Right kidney (tissue), 1 donor: ENCODE data around the gene ABCA13.
A peak's percentile ranks its signal among the peaks of the same experiment; 100 is the strongest.

Experiments
- DNase-seq: peaks from one replicate; pipeline ENCODE4 v3.0.0-alpha.2; 2016

ABCA13 gene

DNA sequence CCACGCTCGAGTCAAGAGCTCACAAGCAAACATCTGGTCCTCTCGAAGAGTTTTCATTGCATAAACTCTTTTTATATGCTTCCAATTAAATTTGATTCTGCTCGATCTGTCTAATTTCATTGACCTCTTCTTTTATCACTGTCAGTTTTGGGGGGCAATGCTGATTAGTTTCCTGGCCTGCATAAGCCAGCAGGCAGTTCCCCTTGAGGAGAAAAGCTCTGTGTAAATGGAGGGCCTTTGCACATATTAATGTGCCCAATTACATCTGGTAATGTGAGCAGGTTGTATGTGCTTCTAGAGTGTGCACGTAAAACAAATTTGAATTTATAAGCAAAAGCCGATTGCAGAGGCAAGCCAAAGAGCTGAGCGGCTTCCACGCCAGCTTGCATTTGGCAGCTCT is 210.3 kb downstream of the ABCA13 start:
- no peak for DNase-seq

DNA sequence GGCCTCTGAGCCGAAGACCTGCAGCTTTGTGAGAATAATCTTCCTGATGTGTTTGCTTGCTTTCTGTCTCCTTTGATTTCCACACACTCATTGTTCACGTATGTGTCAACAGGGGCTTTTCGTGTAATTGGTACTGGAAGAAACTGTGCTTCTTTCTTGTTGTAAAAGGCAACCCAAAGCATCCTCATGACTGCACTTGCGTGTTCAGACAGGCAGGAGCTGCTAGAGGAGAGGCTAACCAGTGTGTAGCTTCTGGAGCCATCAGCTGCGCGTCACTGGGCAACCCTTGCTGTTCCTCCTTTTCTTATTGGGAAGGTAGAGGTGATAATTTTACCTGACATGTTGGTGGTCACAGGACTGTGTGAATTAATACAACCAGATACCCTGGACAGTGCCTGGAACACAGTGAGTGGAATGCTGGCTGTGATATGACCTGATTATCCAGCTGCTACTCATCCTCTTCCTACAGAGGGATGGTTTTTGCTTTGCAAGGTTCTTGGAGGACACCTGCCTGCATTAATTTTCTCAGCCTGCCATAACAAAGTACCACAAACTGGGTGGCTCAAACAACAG is 213.0 kb downstream of the ABCA13 start:
- DNase-seq = no peak

DNA sequence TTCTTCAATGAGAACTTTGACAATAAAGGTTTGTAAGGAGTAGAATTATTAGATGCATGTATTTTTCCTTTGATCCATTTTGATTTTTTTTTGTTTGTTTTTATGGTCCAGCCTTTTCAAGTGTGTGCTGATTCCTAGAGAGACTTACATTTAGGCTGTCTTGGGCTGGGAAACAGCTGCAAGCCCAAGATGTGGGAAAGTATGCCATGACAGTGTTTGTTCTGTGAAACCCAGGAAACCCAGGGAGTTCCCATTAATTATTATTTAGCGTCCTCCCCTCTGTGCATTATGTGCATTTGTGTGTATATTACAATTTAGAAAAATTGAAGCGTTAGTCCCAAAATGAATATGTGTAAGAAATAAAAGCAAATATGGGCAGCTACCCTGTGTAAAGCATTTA is 216.7 kb downstream of the ABCA13 start:
- no peak for DNase-seq

DNA sequence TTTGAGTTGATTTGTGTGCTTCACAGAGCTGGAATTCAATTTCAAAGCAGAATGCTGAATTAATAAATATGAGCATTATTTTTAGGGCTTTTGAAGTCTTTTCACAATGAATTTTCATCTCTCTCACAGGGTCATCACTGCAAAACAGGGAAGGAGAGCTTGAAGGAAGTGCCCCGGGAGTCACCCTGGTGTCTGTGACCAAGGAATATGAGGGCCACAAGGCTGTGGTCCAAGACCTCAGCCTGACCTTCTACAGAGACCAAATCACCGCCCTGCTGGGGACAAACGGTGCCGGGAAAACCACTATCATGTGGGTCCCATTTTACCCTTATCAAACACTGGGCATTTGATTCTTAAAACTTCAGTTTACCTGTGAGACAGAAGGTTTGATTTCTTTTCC is 217.7 kb downstream of the ABCA13 start:
- no peak for DNase-seq

DNA sequence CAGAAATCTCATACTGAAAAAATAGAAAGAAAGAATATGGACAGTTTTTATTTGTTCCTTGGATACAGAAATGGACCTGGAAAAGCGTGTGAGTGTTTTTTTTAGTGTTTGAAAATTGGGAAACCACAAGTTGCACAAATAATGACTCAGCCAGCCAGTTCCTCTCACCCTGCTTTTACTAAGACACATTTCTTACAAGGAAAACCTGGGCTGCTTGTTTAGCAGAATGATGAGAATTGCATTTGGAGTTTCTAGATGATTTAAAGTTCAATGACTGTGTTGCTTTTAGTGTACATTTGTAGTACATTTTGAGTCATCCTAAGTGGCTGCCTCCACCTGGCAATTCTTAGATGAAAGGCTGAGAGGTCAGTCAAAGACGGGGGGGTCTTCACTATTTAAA is 218.7 kb downstream of the ABCA13 start:
- DNase-seq = no peak

DNA sequence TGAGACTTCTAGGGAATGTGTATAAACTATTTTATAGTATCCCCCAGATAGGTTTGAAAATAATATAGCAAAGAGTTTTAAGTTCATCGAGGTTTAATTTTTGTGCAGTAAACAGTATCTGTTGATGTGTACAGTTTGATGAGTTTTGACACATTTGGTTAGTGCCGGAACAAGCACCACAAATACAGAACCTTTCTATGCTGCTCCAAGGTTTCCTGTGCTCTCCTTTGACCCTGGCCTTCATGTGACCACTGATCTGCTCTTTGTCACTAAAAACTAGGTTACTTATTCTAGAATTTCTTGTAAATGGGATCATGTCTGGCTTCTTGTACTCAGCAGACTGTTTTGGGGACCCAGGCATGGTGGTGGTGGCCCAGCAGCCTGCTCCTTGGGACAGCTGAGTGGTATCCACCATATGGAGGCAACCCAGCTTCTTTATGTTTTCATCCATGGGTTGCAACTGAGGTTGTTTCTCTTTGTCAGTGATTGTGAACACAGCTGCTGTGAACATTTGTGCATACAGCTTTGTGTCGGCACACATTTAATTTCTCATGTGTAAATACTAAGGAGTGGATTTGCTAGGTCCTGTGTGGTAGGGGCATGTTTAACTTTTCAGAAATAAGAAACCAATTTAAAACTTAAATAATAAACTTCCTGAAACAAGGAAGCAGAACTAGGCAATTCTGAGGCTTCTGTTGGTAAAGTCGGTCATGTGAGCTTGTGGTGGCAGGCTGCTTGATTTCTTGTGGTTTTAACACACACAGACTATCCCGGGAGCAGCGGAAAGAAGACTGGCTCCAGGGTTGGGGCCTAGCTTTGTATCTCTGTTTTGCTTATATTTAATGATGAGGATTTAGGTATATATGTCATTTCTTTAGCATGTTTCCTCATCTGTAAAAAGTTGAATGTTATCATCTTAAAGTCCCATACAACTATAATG is 219.4 kb downstream of the ABCA13 start:
- DNase-seq = no peak

DNA sequence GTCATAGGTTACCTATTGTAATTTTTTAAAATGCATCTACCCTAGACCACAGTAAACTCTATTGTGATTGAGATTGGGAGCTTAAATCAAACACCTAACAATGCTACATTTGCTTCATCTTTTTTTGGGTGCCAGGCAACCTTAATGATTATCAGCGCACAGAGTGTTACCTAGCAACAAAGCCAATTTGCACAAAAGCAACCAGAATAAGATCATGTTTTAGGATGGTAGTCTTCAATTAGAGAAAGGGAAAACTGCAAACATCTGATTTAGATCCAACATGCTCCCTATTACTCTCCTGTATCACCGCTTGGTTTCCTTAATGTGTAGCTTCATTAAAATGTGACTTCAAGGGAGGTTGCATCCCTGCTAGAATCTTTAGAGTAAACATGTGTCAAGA is 226.9 kb downstream of the ABCA13 start:
- no peak for DNase-seq

DNA sequence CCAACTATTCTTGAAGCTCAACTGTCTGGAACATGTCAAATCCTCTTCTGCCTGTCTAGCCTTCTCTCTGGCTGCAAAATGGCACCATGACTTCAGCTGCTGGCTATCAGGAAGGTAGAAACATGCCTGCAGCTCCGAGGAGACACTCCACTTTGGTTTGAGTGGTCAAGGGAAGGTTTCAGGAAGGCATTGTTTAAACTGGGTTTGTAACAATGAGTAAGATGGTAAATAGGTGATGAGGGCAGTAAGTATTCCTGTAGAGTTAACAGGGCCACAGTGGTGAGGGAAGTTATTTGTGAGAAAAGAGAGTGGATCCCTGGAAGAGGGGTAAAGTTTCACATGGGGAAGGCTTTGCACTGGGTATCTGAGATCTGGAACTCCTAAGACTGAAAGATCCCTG is 231.5 kb downstream of the ABCA13 start:
- DNase-seq = no peak

DNA sequence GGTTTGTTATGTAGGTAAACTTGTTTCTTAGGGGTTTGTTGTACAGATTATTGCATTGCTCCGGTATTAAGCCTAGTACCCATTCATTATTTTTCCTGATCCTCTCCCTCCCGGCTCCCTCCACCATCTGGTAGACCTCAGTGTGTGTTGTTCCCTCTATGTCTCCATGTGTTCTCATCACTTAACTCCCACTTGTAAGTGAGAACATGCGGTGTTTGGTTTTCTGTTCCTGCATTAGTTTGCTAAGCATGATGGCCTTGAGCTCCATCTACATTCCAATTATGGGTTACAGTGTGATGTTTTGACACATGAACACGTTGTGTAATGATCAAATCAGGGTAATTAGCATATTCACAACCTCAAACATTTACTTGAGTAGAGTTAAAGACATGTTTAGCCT is 237.5 kb downstream of the ABCA13 start:
- DNase-seq = no peak

DNA sequence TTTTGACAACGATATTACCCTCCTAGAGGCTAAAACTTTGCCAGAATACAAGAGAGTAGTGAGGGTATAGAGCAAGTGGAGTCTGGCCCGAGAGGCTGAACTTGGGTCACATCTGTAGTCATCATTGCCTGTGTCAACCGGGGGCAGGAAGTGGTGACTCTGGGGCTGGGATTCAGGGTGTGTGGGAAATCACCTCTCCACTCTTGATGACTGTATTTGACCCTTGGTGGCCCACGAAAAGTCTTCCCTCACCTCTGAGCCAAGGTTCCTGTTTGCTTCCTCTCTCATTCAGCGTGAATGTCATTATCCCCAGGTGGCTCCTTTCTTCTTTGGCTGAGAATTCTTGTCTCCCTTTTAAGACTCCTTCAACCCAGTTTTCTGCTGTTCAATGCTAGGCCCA is 240.4 kb downstream of the ABCA13 start:
- no peak for DNase-seq

DNA sequence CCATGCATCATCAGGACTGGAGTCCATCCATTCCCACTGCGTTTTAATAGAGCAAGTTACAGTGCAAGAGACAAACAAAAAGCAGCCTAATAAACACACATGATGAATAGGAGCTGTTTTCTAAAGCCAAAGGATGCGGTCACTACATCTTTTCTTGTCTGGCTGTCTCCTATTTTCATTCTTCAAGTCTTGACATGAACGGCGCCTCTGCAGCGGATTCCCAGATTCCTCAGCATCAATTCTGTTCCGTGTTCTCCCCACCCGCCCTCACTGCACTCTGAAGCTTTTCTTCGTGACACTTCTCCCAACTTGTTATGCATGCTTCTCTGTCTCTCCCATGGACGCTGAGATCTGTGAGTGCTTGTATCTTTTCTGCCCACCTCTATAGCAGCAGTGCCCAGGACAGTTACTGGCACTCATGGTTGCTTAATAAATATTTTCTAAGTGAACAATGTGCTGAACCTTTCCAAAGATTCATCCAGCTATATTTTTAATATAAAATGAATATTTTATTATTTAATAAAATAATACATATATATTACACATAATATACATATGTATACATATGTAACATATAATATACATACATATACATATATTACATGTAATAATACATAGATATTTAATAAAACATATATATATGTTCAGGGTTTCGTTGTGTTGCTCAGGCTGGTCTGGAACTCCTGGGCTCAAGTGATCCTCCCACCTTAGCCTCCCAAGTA is 242.9 kb downstream of the ABCA13 start:
- DNase-seq = no peak

DNA sequence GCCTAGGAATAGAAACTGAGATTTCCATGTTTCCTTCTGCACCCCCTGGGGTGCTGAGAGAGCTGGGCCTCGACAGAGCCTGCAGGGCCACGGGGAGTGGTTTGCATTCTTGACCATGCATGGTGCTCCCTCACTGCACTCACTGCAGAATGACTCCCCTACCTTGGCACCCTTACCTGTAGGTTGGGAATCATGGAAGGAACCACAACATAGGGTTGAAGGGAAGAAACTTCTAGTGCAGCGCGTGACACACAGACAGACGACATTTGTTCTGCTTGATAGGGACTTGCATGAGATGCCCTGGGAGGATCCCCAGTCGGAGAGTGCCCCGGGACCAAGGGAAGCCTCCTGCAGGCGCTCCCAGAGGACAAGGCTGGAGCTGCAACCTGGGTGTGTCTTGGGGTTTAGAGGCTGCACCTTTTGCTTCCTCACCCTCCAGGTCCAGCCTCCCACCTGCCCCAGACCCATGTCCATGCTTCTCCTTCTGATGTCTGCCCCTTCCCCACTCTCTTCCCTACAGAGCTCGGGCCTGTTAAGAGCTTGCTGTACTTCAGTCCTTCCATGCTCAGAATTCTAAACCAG is 245.2 kb downstream of the ABCA13 start:
- no peak for DNase-seq

DNA sequence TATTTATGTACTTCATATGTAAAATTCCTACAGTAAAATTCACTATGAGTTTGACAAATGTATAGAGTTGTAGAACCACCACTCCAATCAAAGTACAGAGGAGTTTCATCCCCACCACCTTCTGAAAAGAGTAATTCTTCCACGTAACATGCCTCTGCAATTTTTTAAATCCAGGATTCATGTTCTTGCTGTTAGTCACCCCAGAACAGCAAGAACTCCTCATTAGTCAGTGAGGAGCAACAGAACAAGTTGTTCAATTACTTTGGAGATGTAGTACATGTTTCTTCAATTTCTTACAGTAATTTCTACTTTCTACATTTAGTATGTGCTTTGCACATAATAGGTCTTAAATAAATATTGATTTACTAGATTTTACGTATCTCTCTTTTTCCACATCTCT is 248.1 kb downstream of the ABCA13 start:
- DNase-seq = no peak

DNA sequence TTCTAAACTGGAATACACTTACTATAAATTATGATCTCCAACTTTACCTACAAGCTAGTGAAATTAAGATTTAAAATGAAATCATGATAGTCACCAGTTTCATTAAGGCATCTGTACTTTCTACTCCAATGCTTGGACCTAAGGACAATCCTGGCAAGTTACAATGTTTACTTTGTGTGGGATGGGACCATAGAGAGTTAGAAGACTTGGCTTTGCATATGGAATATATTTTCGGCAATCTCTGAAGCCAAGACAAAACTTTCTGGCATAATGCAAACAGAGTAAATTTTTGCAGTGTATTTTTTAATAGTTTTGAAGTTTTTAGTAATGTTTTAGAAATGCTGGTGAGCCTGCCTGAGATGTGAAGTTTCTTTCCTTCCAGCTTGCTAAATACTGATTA is 248.9 kb downstream of the ABCA13 start:
- no peak for DNase-seq

DNA sequence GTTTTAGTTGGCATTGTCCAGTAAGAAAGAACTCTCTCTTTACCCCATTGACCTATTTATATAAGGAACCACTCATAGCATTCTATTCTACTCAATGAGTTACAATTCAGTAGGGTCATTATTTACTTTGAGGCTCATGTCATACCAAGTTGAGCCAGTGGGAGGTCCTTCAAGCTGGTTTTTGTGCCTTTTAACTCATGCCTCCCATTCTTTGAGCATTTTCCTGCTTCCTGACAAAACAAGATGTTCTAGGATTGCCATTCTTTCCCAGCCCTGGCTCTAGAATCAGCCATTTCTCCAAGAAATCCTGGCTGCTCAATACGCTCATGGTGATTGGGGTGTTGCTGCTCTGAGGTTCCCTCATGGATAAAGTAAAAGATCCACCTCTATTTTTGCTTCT is 250.1 kb downstream of the ABCA13 start:
- DNase-seq = no peak

DNA sequence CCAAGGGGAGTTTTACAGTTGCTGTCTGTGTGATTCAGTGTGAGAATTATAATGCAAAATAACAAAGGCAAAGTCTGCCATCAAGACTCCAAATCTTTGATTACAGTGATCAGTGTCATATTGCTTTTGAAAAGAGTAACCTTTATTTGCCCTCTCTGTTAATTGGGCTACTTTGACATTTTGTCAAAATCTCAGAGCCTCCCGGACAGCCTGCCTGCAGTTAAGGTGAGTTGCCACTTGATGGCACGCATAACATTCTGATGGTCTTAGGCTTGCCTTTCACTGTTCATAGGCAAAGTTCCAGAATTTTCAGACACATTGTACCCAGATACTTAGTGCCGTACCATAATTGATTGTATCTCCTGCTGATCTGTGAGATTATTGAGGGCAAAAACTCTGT is 253.5 kb downstream of the ABCA13 start:
- peak; percentile 2 for DNase-seq

DNA sequence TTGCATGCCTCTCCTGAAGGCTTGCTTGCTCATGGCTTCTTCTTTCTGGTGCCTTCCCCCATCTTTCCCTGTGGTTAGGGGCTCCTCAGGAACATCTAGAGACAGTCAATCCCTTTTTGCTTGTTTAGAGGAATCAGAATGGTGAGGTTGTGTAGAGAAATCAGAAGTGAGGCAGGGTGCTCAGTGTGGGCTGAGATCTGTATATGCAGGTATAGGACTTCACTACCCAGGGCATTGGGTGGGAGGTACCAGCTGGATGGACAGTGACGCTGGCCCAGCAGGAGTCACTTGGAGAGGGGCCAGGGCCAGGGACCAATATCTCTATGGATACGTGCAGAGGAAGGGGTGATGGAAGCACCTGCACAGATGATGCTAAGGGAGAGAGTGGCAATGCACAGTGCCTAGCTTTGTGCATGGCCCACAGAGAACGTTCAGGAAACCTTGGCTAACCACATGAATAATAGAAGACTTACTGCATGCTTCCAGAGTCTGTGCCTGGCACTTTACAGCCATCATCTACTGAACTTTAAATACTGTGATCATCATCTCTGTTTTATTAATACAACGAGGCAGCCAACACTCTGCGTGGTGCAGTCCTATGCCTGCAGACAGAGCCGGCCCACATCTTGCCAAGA is 255.2 kb downstream of the ABCA13 start:
- DNase-seq = no peak

DNA sequence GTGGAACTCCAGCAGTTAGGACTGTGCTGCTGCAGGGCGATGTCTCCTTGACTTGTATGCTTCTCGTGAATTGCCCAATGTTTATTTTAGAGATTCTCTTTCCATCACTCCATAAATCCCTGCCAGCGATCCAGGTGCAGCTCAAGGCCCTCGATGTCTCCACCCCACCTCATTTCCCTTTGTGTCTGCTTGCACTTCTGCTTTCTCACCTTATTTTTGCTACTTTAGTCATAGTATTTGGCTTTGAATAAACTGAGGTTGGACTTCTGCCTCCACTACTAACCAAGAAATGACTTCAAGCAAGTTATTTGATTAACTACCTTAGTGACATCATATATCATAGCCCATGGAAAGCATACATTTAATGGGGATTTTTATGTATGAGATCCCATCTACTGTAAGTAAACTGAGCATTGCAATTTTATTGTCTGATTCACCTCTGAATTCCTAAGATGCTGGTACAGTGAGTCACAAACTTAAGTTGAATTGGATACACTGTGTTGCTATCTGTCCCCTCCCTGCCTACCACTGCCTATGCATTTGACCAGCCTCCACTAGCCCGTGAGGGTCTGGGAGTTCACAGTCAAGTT is 255.8 kb downstream of the ABCA13 start:
- DNase-seq = no peak

DNA sequence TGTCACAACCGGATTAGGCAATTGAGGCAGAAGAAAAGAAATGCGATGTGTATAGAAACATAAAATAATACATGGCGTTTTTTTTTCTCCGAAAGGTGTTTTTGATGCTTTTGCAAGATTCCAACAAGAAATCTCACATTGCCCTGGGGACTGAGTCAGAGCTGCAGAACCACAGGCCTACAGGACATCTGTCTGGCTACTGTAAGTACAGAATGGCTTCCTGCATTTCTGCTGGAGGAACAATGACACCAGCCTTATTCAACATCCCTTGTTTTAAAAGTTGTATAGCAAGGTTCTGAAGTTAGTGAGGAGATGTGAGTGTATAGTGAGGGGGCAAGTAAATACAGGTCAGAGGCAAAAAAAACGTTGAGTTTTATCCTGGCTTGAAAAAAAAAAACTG is 256.4 kb downstream of the ABCA13 start:
- no peak for DNase-seq

DNA sequence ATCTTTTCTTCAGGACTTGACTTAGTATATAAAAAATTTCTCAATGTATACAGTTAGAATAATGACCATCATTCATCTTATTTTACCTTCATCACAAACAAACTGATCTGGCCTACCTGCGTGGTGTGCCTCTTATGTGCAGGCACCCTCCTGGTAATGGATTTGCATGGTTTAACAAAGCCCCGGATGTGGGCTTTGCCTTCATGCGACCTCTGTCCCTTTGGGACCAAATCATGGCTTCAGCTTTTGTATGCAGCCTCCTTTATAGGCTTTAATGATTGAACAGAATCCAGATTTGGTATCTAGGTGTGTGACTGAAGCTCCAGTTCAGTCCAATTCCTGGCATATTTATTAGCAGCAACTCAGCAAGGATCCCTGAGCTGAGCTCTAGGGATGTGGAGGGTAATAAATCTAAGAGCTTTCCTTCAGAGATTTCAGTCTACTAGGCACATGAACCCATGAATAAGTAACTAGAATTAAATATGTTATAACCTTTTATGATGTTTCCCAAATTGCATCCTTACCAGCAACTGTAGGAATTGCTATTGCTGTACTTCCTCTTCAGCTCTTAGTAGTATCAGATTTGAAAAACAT is 256.9 kb downstream of the ABCA13 start:
- DNase-seq = no peak

DNA sequence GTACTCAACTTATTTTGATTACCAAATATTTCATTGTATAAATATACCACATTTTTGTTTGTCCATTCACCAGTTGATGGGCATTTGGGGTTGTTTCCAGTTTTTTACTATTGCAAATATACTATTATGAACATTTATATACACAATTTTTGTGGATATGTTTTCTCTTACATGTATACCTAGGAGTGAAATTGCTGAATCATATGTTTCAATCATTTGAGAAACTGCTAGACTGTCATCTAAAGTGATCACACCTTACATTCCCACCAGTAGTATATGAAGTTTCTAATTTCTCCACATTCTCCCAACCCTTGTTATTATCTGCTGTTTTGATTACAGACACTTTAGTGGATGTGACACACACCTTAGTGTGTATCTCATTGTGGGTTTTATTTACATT is 257.9 kb downstream of the ABCA13 start:
- DNase-seq = no peak

DNA sequence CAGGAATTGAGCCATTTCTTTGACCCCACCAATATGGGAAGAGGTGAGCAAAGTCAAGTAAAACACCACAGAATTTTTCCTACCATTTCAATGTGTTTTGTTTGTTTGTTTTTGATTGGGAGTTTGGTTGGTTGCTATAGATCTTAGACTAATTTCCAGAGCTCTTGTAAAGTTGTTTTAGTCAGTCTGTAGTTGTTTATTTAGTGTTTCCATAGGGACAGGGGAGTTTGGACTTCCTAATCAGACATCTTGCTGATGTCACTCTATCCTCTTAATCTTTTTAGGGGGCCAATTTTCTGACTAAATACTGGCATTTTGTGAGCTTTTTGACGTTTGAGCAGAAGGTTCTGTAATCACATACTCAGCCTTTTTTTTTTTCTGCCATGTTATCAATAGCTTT is 266.9 kb downstream of the ABCA13 start:
- DNase-seq = no peak
